GM12878 (cell line): ENCODE results near the gene SLC25A17. TPM values are rescaled to one million over a fixed set of nuclear protein-coding genes. Genes with fewer than 3 reads are reported as not detected.

ENCODE experiments used
- ASH2L ChIP-seq: fragments of 300-600, 200-600 bp; sonication (generic); IDR thresholded peaks from 2 replicates; pipeline ENCODE4 v1.6.1; 2017; ENCODE audit warnings: low read depth, mild to moderate bottlenecking, borderline replicate concordance
- BHLHE40 ChIP-seq, 2 experiments: fragments of 450-650 bp in 1 of 2; IDR thresholded peaks; 2 replicates each; pipeline ENCODE4 v1.6.1; 2011 to 2017; ENCODE audit warnings: low read depth in 2 of 2, borderline replicate concordance in 1 of 2, improper control_type of control experiment in 1 of 2, low read length in 1 of 2, mild to moderate bottlenecking in 1 of 2
- CHD4 ChIP-seq: fragments of 200-600 bp; sonication (generic); IDR thresholded peaks from 2 replicates; pipeline ENCODE4 v1.6.1; 2016; ENCODE audit warnings: mild to moderate bottlenecking
- CTCF ChIP-seq, 3 experiments: IDR thresholded peaks in 2 of 3; conservative IDR thresholded peaks in 1 of 3; 2 replicates each; pipeline ENCODE4 v1.5.1; 2011; ENCODE audit warnings: low read depth in 3 of 3, low read length in 3 of 3, mild to moderate bottlenecking in 3 of 3, control low read depth in 2 of 3, moderate library complexity in 2 of 3, inconsistent platforms in 1 of 3, mixed read lengths in 1 of 3; ENCODE audit not compliant: control insufficient read depth in 2 of 3, insufficient read depth in 1 of 3; ENCODE audit errors: extremely low read depth in 1 of 3
- IKZF1 ChIP-seq: fragments of 450-650 bp; conservative IDR thresholded peaks from 2 replicates; pipeline ENCODE4 v1.6.1; 2017; ENCODE audit warnings: antibody characterized with exemption, mild to moderate bottlenecking
- MAX ChIP-seq: IDR thresholded peaks from 2 replicates; pipeline ENCODE4 v1.6.1; 2012; ENCODE audit warnings: low read depth, low read length, improper control_type of control experiment
- PML ChIP-seq: IDR thresholded peaks from 2 replicates; pipeline ENCODE4 v1.6.1; 2012; ENCODE audit warnings: low read length, inconsistent platforms
- RAD51 ChIP-seq: fragments of 450-650 bp; IDR thresholded peaks from 2 replicates; pipeline ENCODE4 v1.6.1; 2016; ENCODE audit warnings: moderate library complexity, mild to moderate bottlenecking, inconsistent platforms
- TAF1 ChIP-seq: IDR thresholded peaks from 2 replicates; pipeline ENCODE4 v1.6.1; 2011; ENCODE audit warnings: mild to moderate bottlenecking, low read depth, low read length, borderline replicate concordance
- TBL1XR1 ChIP-seq: IDR thresholded peaks from 2 replicates; pipeline ENCODE4 v1.6.1; 2012; ENCODE audit warnings: low read depth, low read length, improper control_type of control experiment
- TCF7 ChIP-seq: IDR thresholded peaks from 2 replicates; pipeline ENCODE4 v1.6.1; 2014; ENCODE audit warnings: antibody characterized with exemption, borderline replicate concordance
- USF1 ChIP-seq: IDR thresholded peaks from 2 replicates; pipeline ENCODE4 v1.6.1; 2011; ENCODE audit warnings: borderline replicate concordance, low read depth, mild to moderate bottlenecking, moderate library complexity, mixed read lengths, low read length; ENCODE audit not compliant: insufficient read depth; ENCODE audit errors: extremely low read length
- WRNIP1 ChIP-seq: IDR thresholded peaks from 2 replicates; pipeline ENCODE4 v1.6.1; 2011; ENCODE audit warnings: low read depth, low read length, improper control_type of control experiment, borderline replicate concordance
- ZBTB11 ChIP-seq: fragments of 450-650 bp; formaldehyde crosslinking; IDR thresholded peaks from 2 replicates; pipeline ENCODE4 v1.5.0; 2022; ENCODE audit warnings: mild to moderate bottlenecking, missing genetic modification characterization
- ZBTB40 ChIP-seq: fragments of 450-650 bp; IDR thresholded peaks from 2 replicates; pipeline ENCODE4 v1.6.1; 2016; ENCODE audit warnings: mild to moderate bottlenecking, moderate library complexity, borderline replicate concordance
- polyA plus RNA-seq, 11 experiments: library from polyadenylated mRNA; depleted of rRNA in 4 of 11; unstranded in 6 of 11; stranded (reverse) in 5 of 11; fragments of >200 nt; fragmentation: Nextera tagmentation in 4 of 11; fragmentation: Illumina TruSeq in 1 of 11; extraction: Ambion mirVana in 4 of 11; extraction: Trizol in 1 of 11; gene quantifications; 1 replicate in 1 of 11; 2 replicates in 10 of 11; pipeline versions ENCODE4 v1.2.1 to v1.2.3, GENCODE V29; 2011 to 2016; ENCODE audit warnings: inconsistent platforms in 2 of 11, missing spikeins in 2 of 11, low read depth in 1 of 11
- total RNA-seq, 4 experiments: library from RNA; depleted of rRNA in 3 of 4; stranded (reverse); fragments of >200 nt in 3 of 4; fragmentation: Illumina TruSeq in 1 of 4; extraction: Trizol in 1 of 4; gene quantifications; 2 replicates each; pipeline versions ENCODE4 v1.2.1 to v1.2.3, GENCODE V29; 2013 to 2021

SLC25A17 gene
- total and polyA plus RNA-seq, 10 of the 15 experiments (the other 5 are each of a cell fraction or from before 2014, with no cell fraction given) = 37.5 to 113 (median 62.3) TPM

- TF ChIP-seq USF1 = peak; percentile 67
- no peak for TF ChIP-seq TCF7
- TF ChIP-seq CHD4 = no peak
- no peak; the same call in 1 of the 2 replicates for TF ChIP-seq MAX
- peak; percentile 41; the same call in 1 of the 2 replicates for TF ChIP-seq PML
- peak; percentile 61; the same call in 1 of the 2 replicates for TF ChIP-seq IKZF1
- TF ChIP-seq WRNIP1 = 0 out of 2 replicates have a peak, but pooled peaks have one; percentile 93
- peak; percentile 55 for TF ChIP-seq ZBTB11 (CRISPR knock-in tag)
- TF ChIP-seq BHLHE40 (IDR thresholded peaks at IDR 0.05; ENCODE audit: borderline replicate concordance in 1 of 2, low read depth in 2 of 2, low read length in 1 of 2) = peak; percentile 83 to 95
- peak; percentile 86 for TF ChIP-seq ZBTB40
- no peak; the same call in none of the 2 replicates for TF ChIP-seq TAF1
- peak; percentile 21 to 33 (median 30); a peak in 3 of 6 replicates for TF ChIP-seq CTCF (IDR thresholded peaks at IDR 0.05 in 2 of 3, conservative IDR thresholded peaks at IDR 0.05 in 1 of 3; ENCODE audit: control insufficient read depth in 2 of 3, extremely low read depth in 1 of 3, insufficient read depth in 1 of 3, low read depth in 3 of 3, low read length in 3 of 3)
- no peak; the same call in 1 of the 2 replicates for TF ChIP-seq ASH2L
- TF ChIP-seq RAD51 = peak; percentile 87
- no peak for TF ChIP-seq TBL1XR1
Measured at GRCh38 chr22:40856513-40857308, 37.6 kb upstream of the SLC25A17 start, which contains the start of the genes ST13 and XPNPEP3 (continued).
